HG02852 (cell line): Measurements from ENCODE around the gene PGM2L1.
A peak's percentile ranks its signal among the peaks of the same experiment; 100 is the strongest.
"Not testable (repeated sequence)": the region's sequence is repeated elsewhere in the genome, so short reads cannot be mapped to it uniquely, and the experiment has no call there.

Experiments used
- ATAC-seq: cut with Tn5 transposase; IDR thresholded peaks from one replicate; pipeline ENCODE4 v1.9.1; 2021; ENCODE audit warnings: mild to moderate bottlenecking, moderate library complexity; ENCODE audit not compliant: unreplicated experiment

PGM2L1 gene

DNA sequence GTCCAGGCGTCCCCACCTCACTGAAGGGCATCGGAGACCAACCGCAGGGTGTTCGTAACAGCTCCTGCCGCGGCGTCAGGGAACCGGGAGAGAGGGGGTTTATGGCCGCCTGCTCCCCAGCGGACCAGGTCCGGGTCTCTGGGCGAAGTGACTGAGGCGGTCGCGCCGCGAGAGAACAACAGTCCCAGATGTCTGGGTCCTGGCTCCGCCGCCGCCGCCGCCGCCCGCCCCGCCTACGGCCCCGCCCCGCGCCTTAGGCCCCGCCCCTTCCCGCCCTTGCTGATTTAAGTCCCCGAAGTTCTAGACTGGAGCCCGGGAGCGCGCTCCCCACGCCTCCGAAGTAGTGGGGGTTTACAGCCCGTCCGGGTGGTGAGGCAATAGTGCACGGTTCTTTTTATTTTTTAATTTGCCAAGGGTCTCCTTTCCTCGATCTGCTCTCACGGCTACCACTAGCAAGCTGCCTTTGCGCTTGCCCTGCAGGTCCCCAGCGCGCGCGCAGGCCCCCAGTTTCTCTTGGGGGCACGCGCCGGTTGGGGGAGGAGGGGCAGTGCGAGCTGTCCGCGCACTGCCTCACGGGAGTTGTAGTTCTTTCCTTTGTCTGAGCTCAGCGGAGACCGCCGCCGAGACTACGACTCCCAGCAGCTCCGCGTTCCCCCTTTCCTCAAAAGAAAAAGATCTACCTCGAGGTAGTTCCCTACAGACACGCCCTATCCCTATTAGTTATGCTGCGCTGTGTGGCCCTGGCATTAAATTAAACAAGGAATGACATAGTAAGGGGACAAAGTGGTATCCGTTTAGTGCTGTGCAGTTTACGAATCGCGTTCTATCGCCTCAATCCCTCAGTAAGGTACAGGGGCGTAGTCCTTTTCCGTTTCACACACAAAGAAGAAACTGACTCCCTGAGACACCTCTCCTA is at the start of gene PGM2L1:
Gene PGM2L1 (minus strand): TSS at position 190 of the 916 bp plus-strand sequence. CDS start 272 bp downstream, outside the sequence.
- peak; percentile 94 for ATAC-seq

DNA sequence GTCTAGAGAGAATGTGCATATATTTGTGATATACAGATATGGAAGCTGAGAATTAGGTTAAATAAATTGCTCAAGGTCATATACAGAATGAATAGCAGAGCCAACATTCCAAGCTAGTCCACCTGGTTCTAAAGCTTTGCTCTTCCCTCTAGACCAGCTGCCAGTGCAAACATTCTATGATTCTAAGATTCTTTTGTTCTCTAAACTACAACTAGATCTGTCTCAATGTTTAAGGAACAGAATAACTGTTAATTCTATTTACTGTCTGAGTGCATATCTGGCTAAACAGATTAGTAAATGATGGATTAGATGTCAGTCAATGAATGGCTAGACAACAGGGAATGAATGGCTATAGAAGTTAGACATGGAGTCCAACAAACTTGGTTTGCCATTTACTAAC is 49.5 kb upstream of the PGM2L1 start:
- no peak for ATAC-seq

DNA sequence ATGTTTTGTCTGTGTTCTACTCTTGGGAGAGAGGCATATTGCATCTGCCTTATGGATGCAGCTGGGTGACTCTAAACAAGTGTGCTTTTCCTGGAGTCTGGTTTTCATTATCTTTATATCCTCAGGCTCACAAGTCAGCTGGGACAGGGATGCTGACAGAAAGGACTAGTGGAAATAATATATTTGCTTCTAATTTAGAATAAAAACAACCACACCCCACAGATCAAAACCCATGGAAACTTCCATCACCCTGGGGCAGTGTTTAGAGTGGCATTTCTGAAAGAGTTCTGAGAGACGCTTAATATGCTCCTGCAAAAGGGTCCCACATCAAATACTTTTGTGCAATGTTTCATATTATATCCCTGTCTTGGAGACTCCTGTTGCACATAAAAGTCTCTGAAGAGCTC is 48.3 kb upstream of the PGM2L1 start:
- no peak for ATAC-seq

DNA sequence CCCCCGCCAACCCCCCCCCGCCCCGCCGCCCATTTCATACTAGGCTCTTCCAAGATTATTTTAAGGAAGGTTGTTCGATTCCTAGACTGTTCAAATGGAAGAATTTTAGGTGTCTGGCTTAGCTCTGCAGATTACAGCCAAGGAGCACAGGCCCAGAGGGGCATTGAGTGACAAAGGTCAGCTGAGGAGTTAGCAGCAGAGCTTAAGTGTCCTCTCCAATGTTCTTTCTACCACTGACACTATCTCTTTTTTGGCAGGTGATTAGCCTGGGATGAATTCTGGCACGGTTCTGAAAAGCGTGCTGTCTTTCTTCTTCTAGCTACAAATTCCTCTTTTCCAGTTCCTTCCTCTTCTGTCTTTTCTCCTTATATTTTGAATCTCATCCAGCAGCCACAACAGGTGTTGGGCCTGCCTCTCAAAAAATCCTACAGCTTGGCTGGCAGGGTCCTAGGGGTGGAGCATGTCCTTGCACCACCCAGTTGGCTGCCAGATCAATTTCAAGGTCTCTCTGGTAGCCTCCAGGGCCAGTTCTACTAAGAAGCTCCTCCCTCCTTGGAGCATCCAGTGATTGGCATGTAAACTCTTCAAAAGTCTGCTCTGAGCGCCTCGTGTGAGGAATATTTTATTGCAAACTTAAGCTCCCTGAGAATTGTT is 46.1 kb upstream of the PGM2L1 start:
- no peak for ATAC-seq

DNA sequence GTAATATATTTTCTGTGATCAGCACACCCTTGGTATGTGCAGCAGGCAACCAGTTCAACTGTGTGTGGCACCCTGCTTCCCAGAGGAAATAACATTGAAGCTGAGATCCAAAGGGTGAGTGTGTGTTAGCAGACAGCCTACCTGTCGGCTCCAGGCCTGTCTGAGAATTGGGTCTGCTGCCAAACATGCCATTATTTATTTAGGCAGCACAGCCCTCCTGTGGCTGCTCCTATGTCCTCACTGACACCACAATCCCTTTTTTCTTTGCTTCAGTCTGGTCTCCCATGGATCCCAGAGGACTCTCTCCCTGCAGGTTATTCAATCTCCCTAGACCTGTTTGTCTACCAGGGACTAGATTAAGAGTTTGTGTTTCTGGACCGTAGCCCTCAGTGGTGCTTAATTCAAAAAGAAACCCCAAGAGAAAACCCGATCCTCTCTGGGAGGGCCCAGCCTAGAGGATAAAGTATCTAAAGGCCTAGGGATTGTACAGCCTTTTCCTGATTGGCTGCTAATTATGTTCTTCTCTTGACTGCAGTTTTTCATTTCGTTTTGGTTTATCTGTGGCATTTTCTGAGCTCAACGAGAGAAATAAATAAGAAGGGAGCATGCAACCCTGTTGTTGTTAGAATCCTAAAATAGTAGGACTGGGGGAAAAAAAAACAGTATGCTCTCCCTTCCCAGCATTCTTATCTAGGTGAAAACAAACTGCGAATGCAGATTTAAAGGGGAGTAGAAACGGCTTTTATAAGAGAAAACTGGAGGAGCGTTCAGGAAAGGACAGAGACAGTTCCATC is 45.0 kb upstream of the PGM2L1 start:
- ATAC-seq, result no peak

DNA sequence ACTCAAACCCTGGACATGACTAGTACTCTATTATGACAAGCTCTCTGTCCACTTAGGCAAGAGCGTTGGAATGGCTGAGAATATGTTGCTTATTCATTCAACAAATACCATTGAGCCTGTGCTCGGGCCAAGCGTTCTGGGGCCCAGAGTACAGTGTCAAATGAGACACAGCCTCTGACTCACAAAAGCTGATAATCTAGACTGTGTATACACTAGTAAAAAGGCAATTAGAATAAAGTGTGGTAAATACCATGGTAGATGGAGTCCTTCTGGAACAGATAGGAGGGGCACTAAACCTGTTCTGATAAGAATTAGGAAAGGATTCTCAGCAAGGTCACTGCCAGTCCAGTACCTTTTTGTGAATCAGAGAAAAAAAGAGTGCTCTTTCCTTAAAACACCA is 44.4 kb upstream of the PGM2L1 start:
- ATAC-seq, result no peak

DNA sequence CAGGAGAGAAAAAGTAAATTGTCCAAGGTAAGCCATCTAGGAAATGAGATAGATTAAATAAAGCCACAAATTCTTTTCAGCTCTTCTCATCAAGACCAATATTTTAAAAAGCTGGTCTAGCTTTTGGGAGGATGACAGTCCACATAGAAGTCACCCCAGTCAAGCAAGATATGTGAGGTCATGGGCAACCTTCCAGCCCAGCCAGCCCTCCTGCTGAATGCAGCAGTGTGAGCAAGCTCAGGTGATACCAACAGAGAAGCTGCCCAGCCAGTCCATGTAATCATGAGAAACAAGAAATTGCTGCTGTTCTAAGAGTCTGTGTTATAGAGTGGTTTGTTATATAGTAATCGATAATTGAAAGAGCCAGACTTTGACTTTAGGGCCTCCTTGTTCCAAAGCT is 40.4 kb upstream of the PGM2L1 start:
- ATAC-seq, result no peak

DNA sequence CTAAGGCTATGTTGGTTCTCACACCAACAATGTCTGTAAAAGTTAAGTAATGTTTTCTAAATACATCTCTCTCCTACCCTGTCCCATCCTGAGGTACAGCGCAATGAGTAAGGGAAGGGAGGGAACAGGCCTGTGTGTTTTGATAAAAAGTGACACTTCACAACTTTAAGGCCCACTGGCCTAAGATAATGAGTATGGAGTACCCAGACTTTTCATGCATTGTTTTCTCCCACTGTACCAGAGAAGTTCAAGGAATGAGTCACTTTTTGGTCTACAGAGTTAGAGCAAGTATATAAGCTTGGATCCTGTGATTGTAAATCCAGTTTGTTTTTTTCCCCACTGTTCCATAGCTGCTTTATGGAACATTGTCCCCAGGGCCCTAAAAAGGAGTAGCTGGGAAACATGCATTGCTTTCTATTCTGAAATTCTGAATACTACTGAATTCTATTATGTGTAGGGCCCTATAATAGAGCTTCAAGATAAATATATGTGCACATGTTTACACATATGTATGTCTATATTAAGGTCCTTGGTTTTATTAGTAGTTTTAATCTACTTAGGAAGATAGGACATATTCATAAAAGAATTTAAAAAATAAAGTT is 39.3 kb upstream of the PGM2L1 start:
- ATAC-seq, result no peak

DNA sequence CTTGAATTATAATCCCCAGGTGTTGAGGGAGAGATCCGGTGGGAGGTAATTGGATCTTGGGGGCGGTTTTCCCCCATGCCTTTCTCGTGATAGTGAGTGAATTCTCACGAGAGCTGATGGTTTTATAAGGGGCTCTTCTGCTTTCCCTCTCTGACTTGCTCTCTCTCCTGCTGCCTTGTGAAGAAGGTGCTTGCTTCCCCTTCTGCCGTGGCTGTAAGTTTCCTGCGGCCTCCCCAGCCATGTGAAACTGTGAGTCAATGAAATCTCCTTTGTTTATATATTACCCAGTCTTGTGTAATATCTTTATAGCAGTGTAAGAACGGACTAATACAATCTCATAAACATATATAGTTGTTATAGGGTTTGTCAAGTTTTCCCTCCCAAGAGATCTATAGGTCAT is 36.3 kb upstream of the PGM2L1 start:
- no peak for ATAC-seq

DNA sequence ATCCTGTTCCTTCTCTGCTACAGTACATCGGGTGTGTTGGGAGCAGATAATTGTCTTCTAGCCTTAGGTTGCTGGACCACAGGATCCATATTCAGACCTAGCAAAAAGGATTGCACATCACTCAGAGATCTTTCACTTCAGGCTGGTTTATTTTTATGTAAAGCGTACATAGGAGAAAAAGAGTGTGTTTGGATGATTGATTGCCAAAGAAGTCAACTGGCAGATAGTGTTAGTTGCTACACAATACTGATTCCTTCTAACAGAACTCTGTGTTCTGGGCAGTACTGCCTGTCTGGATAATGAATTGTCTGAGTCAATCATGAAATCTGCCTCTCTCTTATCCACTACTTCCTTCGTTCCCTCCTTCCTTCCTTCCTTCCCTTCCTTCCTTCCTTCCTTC is 31.0 kb upstream of the PGM2L1 start:
- ATAC-seq, result no peak

DNA sequence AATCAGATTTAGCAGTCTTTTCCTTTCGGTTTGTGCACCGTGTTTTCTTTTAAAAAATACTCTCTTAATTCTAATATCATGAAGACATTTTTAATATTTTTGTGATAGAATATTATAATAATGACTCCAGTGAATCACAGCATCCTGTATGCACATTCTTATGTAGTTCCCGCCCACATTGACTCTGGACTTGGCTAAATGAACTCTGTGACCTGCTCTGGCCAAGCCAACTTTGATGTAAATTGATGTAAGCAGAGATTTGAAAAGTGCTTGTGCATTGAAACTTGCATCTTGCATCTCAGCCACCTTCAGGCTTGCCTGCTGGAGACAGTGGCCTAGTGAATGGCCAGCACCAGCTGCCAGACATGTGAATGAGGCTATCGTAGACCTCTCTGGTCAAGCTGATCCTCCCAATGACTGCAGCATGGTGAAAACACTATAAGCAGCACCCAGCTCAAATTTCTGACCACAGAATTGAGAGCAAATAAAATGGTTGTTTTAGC is 29.2 kb upstream of the PGM2L1 start:
- ATAC-seq, result no peak

DNA sequence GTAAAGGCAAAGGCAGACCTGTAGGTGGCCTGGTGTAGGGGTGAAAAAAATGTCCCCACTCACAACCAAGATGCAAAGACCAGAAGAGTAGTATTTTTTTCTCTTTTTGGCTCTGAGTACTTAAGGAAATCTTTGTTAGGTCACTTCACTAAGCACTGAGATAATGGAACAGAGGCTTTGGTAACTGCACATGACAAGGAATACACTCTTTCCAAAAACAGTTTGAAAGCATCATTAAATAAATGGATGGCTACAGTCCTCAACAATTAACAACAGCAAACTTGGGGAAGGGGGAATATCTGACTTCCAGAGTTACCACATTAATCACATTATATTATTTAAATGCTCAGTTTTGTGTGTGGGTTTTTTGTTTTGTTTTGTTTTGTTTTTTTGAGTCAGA is 26.9 kb upstream of the PGM2L1 start:
- ATAC-seq, result no peak

DNA sequence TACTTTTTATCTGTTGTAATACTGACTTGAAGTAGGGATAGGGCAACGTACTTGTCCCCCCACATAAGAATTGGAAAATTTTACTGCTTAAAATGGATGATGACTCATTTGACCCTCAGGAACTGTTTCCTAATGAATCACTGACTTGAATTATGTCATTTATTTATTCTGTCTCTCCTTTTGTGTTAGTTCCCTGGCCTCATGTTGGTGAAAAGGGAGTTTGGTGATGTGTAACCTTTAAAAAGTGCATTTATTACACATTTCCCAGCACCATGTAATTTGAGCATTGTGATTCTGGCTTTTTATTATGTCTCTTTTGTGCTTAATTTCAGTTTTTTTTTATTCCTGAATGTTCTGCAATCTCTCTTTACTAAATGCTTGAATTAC is 20.3 kb upstream of the PGM2L1 start:
- no peak for ATAC-seq

DNA sequence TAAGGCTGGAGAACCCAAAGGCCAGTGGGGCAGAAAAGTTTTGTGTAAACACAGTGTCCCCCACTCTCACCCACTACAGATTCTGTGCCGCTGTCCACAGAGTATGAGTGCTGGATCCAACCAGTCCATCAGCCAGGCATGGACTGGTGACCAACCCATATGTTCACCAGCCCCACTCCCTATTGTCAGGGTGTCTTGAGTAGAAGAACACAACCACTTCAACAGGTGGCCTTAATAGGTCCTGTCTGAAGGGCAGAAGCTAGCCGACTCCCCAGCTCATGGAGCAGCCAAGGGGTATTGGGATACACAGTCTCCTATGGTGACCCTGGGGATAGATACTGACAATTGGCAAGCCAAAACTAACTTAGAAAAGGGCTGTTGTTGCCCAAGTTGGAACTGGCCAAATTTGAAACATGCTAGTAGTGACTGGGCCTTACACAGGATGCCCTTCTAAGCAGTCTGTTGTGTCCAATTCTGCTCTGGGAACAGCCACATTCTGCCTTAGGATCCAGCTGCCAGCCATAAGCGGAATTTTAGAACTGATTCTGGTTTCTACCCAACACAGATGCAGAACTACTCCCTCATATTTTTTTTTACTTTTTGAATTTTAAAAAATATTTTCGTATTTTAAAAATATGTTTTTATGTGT is 19.8 kb upstream of the PGM2L1 start:
- ATAC-seq, result no peak

DNA sequence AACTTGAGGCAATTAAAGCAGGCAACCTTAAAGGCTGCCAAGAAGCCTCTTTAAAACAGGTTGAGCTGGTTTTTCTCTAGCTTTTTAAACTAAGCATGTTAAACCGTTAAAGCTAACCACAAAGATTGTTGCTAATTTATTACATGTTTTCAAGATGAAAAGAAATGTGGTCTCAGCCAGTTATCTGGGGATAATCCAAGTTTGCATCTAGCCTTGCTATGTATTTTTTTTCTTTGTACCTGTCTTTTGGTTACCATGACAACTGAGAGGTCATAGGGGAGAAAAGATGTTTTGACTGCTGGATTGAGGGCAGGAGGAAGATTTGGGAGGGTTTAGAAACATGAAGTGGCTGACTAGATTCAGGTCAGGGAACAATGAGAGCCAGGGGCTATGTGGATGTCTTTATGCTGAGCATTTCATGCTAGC is 19.2 kb upstream of the PGM2L1 start:
- ATAC-seq, result no peak

DNA sequence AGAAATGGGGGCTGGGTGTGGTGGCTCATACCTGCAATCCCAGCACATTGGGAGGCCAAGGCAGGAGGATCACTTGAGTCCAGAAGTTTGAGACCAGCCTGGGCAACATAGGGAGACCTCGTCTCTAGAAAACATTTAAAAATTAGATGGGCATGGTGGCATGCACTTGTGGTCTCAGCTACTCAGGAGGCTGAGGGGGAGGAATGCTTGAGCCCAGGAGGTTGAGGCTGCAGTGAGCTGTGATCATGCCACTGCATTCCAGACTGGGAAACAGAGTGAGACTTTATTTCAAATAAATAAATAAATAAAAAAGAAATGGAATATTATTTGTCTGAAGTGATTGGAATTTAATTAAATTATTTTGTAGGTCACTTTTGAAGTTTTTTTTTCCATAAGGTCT is 18.7 kb upstream of the PGM2L1 start:
- not testable (repeated sequence) for ATAC-seq

DNA sequence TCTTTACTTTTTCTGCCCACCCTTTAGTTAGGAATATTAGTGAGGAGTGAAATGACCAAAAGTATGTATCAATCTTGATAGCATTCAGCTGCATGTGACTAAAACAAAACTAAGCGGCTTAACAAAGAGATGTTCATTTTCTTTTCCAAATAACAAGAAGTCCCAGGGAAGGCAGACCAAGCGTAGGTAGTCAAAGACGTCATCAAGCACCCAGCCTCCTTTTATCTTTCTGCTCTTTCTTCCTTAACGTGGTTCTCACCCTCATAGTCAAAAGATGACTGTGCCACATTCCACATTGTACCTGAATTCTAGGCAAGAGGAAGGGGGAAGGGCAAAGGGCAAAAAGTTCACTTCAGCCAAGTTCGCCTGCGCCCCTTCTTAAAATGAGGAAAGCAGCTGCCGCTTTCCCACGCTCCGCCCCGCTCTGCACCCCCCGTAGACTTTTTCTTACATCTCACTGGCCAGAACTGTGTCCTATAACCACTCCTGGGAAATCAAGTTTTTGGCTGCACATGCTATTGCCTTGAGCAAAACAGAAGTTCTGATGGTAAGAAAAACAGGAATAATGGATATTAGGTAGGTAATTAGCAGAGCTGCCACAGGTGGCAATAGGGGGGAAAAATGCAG is 14.6 kb upstream of the PGM2L1 start:
- no peak for ATAC-seq

DNA sequence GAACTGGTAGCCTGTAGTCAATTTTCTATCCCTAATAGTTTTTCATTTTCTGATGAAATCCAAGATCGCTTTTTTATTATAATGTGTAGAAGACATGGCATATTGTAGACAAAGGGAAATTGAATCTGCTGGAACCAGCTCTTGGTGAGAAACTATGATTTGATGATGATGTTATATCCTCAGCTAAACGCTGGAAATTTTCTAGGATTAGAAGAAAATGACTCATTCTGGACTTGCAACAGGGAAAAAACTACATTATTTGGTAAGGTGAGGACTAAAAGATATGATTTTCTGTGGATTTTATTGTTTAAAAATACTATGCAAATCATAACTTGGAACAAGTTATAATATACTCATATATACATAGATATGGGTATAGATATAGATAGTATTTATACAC is 14.1 kb upstream of the PGM2L1 start:
- no peak for ATAC-seq

DNA sequence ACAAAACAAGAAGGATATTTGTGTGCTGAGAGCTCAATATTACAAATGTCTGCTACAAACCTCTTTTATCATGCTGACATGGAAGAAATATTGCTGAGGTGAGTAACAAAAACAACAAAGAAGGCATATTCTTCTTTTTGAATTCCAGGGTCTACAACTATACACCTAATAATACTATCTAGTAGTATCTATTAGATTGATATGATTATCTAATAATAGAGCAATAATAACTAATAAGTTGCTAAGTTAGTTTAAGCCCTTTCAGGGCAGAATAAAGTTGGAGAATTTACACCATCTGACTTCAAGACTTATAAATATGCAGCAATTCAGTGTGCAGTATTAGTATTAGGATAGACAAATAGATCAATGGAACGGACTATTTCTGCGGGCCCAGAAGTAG is 11.4 kb upstream of the PGM2L1 start:
- no peak for ATAC-seq
